T1000 (cell line): ENCODE results near the gene CUBN.

ENCODE experiments used
- DNase-seq: peaks from one replicate; lab custom pipeline; 2025; ENCODE audit warnings: mixed read lengths; lab: John Stamatoyannopoulos, UW

The CUBN gene

GRCh38 chr10:16787361-16787791 is 342.2 kb downstream of the CUBN start:
- DNase-seq = no peak

- DNase-seq = no peak
These were observed 349.2 kb downstream of the CUBN start for GRCh38 chr10:16780338-16780880.

GRCh38 chr10:16779384-16779915 is 350.2 kb downstream of the CUBN start:
- DNase-seq = no peak

- DNase-seq = no peak
These were observed 351.9 kb downstream of the CUBN start for GRCh38 chr10:16777473-16778370.

- no peak for DNase-seq
These were observed 352.7 kb downstream of the CUBN start for GRCh38 chr10:16776896-16777295.
